HTR-8/SVneo (cell line): Measurements from ENCODE around the gene SOX12.
"Not testable (repeated sequence)": the region's sequence is repeated elsewhere in the genome, so short reads cannot be mapped to it uniquely, and the experiment has no call there.

Experiments used
- DNase-seq: peaks from one replicate; pipeline ENCODE4 v3.0.0; 2011; ENCODE audit warnings: low spot score, mixed read lengths; ENCODE audit not compliant: insufficient read length
- FAIRE-seq: peaks from 2 replicates; lab custom pipeline; 2011; peaks lifted over from hg19 to GRCh38; lab: Jason Lieb, UNC

Gene SOX12

GRCh38 chr20:327186-328026 is 2.1 kb downstream of the SOX12 start:
- peak; percentile 96 for FAIRE-seq
- peak; percentile 83 for DNase-seq

DNA sequence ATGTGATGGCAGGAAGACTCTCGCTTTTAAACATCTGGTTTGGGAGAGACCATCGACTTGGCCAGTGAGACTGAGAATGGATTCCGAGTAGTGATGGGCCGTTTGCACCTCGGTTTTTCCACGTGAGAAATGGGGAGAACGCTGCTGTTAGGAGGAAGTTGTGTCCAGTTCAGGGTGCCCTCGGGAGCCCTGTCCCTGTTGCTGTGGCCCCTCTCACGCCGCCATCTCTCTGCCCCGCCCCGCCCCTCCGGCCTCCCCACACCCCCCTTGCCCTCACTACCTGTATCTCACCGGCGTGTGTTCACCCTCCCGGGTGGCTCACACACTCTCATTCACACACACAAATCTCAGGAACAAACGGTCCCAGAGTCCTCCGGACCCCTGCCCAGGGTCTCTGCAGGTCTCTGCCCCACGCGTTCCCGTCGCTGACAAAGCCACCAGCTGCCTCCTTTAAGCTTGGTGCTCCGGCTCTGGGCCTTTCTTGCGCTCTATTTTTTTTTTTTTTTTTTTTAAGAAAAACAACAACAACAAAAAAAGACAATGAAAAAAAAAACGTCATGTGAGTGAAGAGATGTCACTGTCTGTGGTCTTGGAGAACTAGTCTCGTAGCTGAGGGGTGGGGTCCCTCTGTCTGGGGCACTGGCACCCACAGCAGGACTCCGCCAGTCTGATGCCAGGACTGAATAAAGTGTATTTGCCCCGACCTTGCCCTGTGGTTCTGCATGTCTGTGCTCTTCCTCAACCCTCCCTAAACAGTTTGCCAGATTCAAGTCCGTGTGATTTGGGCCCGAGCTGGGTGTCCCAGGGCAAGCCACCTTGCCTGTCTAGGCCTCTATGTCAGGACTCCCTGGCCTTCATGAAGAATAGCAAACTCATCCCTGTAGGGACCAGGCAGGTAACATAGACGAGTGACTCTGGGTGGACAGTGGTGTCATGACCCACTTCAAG is 2.9 kb downstream of the SOX12 start:
- DNase-seq, result no peak
- no peak for FAIRE-seq

GRCh38 chr20:328975-329695 is 3.8 kb downstream of the SOX12 start:
- DNase-seq (no peak), FAIRE-seq (no peak)

DNA sequence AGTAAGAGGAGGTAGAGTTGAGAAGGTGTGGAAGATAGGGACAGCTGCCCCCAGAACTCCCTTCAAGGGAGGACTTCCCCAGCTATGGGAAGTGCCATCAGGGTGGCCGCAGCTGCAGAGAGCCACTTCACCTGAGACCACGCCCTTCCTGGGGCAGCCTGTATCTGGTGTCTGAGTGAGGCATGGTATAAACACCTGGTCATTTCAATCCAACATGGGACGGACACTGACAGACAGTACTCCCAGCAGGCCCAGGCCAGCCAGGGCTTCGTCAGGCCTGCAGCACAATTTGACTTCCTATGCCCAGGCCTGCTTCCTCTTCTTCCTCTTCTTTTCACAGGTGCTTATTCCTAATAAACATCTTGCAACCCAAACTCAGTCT is 4.5 kb downstream of the SOX12 start:
- DNase-seq (no peak), FAIRE-seq (no peak)

DNA sequence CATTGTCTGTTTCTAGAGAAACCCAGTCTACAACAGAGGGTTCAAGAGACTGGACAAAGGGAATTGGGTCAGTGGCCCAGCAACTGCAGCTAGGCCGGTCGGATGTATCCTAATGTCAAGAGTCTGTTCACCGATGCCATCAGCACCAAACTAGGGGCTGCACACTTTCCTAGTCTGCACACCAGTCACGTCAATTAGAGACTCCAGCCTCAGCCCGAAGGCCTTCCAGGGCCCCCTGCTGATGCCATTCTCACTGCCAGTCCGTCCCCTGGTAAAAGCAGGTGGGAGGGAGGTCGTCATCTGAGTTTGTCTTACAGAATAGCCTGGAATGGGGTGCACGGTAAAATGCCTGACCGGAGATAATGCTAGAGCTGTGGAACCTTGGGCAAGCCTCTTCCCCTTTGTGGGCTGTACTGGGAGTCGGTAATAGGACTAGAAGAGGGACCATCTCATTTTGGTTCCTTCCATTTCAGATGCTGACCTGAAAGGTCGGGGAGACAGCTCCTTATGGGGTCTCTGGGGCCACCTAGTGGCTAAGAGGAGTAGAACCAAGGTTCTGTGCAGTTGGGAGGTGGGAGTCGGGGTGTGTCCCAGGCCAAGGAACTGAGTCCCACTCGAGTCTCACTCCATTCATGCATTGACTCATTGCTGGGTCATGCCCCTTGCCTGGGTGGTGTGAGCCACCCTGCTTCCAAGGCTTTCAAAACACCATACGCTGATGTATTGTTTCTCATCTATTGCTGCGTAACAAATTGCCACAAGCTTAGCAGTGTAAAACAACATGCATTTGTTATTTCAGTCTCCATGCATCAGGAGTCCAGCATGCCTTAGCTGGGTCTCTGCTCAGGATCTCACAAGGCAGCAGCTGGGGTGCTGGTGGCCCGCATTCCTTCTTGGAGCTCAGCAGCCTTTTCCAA is 5.1 kb downstream of the SOX12 start:
- DNase-seq (peak; percentile 75), FAIRE-seq (no peak)

DNA sequence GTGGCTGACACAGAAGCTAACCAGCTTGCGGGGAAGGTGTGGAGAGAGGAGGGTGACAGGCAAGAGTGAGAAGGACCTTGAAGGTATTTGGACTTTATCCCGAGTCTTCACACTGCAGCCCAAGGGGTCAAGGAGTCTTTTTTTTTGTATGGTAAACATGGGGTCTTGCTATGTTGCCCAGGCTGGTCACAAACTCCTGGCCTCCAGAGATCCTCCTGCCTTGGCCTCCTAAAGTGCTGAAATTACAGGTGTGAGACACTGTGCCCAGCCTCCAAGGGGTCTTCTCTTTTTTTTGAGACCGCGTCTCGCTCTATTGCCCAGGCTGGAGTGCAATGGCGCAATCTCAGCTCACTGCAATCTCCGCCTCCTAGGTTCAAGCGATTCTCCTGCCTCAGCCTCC is 9.2 kb downstream of the SOX12 start:
- DNase-seq (no peak), FAIRE-seq (no peak)

GRCh38 chr20:336040-336439 is 10.7 kb downstream of the SOX12 start:
- DNase-seq, FAIRE-seq: not testable (repeated sequence)

DNA sequence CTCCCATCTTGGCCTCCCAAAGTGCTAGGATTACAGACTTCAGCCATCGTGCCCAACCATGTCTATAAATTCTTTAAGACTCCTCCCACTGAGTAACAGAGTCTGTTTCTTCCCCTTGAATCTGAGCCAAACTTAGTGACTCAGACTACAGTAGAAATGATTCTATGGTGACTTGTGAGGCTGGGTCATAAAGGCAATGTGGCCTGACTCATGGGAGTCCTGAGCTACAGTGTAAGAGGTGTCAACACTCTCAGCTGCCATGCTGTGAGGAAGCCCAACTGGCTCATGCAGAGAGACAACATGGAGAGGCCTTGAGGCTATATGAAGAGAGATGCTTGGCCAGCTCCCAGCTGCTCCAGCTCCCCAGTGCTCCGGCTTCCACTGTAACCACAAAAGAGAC is 16.3 kb downstream of the SOX12 start:
- DNase-seq, result no peak
- FAIRE-seq, result peak; percentile 49

GRCh38 chr20:343107-343506 is 17.8 kb downstream of the SOX12 start:
- DNase-seq (no peak), FAIRE-seq (no peak)

DNA sequence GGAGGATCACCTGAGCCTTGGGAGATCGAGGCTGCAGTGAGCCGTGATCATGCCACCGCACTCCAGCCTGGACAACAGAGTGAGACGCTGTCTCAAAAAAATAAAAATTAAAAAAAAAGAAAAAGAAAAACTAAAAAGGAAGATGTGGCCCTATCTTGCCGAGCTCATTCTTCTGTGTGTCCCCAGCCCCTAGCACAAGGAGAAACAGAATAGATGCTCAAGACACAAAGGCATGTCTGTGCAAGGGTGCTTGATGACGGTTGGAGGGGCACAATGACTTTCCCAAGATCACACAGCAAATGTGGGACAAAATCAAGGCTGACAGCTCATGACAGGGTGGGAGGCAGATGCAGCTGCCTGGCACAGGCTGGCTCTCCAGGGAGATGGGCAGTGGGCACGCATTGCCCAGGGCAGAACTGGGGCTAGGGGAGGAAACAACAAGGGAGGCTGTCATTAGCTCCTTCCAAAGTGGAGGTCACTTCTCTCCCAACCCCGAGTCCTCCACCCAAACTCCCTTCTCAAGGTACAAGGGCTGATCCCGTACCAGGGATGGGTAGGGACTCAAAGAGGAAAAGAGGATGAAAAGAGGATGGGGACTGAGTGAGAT is 20.8 kb downstream of the SOX12 start:
- DNase-seq (no peak), FAIRE-seq (peak; percentile 48)

DNA sequence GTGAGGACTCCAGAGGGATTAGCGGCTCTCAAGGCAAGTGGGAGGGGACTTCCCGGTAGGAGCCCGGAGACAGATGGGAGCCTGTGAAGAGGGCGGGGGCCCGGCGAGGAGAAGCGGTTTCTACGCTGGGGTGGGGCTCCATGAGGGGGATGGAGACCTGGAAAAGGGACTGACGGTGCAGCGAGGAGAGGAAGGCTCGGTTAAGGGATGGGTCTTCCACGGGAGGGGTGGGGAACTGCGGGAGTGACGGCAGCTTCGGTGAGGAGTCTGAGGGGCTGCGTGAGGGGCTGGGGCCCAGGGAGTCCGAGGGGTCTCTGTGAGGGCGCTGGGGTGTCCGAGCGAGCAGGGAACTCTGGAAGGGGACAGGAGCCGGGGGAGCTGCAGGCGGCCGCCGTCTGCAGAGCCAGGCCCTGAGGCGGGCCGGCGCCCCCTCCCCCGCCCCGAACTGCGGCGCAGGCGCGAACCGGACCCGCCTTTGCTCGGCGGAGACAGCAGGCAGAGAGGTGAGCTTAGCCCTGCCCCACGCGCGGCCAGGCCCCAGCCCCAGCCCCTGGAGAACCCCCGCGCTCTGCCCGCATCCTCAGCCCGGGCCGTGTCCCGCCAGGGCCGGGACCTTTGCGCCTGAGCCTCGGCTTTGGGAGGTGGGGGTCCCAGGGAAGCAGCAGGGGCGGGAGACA is 21.4 kb downstream of the SOX12 start, which contains the start of gene NRSN2:
Gene NRSN2 (plus strand): TSS at position 472 of the 677 bp plus-strand sequence. CDS start 2,533 bp downstream, outside the sequence.
- DNase-seq (peak; percentile 83), FAIRE-seq (peak; percentile 74)

GRCh38 chr20:347317-347639 is 21.9 kb downstream of the SOX12 start:
- no peak for DNase-seq
- FAIRE-seq, result no peak

DNA sequence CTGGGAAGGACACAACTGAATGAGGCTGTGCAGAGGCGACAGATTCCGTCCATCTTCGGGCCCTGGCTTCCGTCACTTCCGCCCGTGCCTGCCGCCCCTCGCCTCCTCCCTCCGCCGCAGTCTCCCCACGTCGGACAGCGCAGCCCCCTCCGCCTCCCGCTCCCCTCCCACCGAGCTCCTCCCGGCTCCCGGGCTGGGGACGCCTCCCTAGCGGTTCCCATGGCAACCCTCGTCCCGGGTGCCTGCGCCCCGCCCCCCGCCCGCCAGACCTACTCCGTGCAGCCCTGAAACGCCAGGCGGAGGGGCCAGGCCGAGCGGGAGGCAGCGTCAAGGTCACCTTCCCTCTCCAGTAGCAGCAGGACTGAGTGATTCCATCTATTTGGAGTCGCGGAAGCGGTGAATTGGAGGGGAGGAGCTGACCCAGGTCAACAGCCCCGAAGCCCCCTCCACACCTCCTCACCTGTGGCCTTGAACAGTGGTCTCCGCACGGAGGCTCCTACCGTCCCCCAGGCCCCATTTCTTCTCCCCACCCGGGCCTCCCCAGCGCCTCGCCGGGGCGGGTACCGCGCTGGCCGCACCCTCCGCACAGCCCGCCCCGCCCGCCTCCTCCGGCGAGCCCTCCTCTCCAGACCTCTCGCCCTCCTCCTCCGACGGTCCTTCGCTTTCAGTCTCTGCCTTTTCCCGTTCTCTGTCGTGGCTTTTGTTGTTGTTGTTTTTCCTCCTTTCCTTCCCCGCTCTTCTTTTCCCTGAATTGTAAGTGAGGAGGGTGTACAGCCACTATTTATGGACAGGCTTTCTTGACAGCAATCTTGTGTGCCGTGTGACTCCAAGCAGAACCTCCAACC is 22.5 kb downstream of the SOX12 start:
- DNase-seq, result peak; percentile 95
- FAIRE-seq, result peak; percentile 98

DNA sequence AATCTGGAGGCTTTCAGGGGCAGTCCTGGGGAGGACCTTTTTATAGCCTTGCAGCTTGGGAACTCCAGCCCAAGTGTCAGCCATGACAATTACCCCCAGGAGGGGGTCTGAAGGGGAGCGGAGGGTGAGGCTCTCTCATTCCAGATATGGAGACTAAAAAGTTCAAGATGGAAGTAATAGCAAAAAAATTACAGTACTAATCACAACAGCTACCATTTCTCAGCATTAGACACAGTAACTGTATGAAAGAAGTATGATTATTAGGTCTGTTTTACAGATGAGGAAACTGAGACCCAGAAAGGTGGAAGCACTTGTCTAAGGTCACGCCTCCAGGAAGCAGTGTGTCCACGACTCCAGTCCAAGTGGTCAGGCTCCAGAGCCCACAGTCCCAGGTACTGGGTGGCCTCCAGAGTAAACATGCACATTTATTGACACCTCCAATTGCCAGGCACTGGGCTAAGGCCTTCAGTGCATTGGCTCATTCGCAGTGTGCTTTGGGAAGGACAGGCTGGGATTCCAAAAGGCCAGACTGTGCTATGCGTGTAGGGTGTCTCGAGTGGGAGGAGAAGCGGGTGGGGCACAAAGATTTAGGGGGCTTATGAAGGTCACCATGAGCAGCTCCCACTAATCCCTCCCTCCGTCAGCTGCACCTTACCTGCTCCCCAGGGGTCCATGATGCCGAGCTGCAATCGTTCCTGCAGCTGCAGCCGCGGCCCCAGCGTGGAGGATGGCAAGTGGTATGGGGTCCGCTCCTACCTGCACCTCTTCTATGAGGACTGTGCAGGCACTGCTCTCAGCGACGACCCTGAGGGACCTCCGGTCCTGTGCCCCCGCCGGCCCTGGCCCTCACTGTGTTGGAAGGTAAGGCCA is 23.9 kb downstream of the SOX12 start:
- FAIRE-seq, result peak; percentile 54

GRCh38 chr20:353166-353565 is 27.8 kb downstream of the SOX12 start:
- FAIRE-seq (no peak), DNase-seq (no peak)

More for the DNA sequence above, 23.9 kb downstream of the SOX12 start:
- no peak for DNase-seq

GRCh38 chr20:354298-354977 is 29.1 kb downstream of the SOX12 start:
- peak; percentile 36 for FAIRE-seq
- DNase-seq, result peak; percentile 88
